Left renal cortex interstitium (tissue), 4 donors: ENCODE results near the gene APOE. TPM values are rescaled to one million over a fixed set of nuclear protein-coding genes. Genes with fewer than 3 reads are reported as not detected.

ENCODE experiments used
- DNase-seq, 4 donors: peaks; one replicate each; pipeline ENCODE4 v3.0.0-alpha.2; 2013; ENCODE audit warnings: low read depth in 4 of 4, low spot score in 2 of 4, missing footprints in 1 of 4
- polyA plus RNA-seq, 4 donors: library from polyadenylated mRNA; unstranded; fragments of 120-200 nt; gene quantifications; one replicate each; pipeline ENCODE4 v1.2.1, GENCODE V29; 2013; ENCODE audit not compliant: insufficient read length in 4 of 4

Gene APOE
- polyA plus RNA-seq, 4 donors, result 315 to 432 (median 415) TPM

DNA sequence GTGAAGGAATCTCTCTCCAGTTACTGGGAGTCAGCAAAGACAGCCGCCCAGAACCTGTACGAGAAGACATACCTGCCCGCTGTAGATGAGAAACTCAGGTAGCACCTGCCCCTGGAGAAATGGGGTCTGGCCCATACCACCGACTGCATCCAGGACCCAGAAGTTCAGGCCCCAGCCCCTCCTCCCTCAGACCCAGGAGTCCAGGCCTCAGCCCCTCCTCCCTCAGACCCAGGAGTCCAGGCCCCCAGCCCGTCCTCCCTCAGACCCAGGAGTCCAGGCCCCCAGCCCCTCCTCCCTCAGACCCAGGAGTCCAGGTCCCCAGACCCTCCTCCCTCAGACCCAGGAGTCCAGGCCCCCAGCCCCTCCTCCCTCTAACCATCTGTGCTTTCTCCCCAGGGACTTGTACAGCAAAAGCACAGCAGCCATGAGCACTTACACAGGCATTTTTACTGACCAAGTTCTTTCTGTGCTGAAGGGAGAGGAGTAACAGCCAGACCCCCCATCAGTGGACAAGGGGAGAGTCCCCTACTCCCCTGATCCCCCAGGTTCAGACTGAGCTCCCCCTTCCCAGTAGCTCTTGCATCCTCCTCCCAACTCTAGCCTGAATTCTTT, 43.3 kb downstream of the APOE start:
- no peak for DNase-seq

DNA sequence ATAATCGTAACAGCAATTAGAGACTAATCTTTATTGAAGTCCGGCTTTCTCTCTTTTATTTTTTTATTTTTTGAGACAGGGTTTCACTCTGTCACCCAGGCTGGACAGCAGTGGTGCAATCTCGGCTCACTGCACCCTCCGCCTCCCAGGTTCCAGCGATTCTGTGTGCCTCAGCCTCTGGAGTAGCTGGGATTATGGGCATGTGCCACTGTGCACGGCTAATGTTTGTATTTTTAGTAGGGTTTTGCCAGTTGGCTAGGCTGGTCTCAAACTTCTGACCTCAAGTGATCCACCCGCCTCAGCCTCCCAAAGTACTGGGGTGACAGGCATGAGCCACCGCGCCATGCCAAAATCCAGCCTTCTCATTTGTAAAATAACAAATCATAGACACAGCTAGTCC, 44.0 kb downstream of the APOE start:
- DNase-seq, result no peak

DNA sequence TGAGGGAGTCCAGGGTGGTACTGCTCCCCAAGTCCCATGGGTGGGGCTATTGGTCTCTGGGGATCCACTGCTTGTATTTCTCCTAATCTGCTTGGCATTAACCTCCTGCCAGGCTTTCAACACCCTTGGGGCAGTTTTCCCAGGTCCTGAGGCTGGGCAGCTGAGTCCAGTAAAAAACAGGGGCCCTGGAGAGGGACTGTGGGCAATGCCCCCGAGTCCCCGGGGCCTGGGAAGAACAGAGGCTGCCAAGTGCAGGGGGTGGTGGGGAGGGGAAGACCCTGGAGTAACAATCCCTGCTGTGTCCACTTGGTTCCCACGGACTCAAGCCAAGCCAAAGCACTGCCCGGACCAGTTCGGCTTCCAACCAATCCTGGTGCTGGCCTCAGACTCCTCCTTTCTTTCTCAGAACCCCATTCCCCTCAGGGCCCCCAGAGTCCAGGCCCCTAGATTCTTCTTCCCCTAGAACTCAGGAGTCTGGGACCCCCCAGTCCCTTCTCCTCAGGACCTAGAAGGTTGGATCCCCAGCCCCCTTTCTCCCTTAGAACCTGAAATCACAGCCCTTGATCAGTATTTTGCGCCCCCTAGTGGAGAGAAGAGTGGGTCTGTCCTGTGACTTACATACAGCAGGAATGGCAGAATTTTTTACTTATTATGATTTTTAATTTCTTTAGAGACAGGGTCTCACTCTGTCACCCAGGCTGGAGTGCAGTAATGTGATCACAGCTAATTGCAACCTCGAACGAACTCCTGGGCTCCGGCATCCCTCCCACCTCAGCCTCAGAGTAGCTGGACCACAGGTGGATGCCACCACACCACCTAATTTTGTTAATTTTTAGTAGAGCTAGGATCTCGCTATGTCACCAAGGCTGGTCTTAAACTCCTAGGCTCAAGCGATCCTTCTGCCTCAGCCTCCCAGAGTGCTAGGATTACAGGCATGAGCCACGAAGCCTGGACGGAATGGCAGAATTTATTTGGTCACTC, 45.9 kb downstream of the APOE start:
- DNase-seq, result peak in 3 of 4 donors; percentile 27 to 70 (median 50)

DNA sequence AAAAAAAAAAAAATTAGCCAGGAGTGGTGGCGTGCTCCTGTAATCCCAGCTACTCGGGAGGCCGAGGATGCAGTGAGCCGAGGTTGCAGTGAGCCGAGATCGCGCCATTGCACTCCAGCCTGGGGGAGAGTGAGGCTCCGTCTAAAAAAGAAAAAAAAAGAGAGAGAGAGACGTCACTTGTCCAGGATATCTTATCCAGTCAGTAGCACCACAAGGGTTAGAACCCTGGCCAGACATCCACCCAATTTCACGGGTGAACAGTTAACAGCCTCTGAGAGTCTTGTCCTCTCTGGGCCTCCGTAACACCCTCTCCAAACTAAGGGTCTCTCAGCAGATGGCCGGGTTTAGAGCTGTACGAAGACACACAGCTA, 48.7 kb downstream of the APOE start:
- no peak for DNase-seq

DNA sequence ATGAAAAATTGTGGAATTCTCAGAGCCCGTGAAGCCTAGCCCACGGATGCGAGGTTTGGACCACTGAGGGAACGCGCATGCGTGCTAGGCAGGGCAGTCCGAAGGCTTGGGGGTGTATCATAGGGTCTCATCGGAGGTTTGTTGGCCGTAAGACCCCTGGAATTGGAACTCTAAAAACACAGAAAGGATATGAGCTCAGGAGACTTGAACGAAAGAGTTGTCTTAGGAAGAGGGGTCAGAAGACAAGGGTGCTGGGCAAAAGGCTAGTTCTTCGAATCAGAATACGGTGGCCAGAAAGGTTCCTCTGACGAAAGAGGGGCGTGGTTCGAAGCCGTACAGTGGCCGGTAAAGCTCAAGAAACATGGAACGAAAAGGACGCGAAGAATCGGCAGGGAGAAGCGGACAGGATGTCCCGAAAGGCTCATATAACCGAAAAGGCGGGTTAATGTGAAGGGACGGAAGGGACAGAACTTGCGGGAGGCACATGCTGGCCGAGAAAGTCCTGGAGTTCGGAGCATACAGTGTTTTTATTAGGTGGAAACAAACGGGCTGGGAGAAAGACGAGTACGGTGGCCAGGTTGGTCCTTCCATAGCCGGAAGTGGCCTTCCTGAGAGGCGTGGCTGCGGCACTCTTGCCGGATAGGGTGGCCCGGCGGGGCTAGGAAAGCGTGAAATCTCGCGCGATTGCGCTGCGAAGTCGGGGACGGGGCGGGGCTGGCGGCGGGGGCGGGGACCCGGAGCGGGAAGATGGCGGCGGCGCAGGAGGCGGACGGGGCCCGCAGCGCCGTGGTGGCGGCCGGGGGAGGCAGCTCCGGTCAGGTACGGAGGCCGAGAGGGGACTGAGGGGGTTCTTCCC, 49.3 kb downstream of the APOE start, which contains the start of gene CLPTM1:
Gene CLPTM1, plus strand, starts transcription at position 732 of the 856 bp plus-strand sequence. Its CDS starts 16 bp downstream, at position 748.
- DNase-seq, result peak; percentile 94 to 100 (median 96)

DNA sequence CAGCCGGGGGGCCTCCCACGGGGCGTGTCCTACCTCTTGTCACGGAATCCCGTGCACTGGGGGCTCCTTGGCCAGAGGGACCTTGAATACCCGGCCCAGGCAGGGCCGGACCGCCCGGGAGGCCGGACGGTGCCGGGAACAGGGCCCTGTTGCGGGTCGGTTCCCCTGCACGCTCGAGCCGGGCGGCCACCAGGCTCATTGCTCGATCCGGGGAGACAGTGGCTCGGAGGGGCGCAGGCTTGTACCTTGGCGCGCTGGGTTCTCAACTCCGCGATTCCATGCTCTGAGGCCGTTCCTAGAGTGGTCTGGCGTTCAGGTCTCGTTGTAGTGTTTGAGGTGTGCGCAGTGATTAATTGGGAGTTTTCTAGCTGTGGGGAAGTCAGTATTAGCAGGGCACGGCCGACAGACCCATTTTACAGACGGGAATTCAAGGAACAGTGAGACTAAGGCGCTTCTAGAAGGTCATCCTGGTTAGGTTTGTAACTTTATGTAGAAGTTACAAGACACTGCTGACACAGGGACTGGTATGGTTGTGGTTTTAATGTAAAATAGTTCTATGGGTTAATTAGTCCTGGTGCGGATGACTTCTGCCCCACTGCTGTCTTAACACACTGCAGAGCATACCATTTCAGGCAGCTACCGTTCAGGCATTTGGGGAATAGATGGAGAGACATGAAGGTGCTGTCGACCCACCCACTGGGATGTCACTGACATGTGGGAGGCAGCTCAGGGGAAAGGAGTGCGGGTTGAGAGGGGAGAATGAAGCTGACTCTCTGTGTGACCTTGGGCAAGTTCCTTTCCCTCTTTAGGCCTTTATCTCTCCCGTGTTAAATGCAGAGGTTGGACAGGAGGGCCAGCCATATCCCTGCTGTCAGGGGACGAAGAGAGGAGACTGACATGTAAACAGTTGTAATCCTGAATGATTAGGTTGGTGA, 50.2 kb downstream of the APOE start:
- peak in 1 of 4 donors; percentile 5 for DNase-seq

DNA sequence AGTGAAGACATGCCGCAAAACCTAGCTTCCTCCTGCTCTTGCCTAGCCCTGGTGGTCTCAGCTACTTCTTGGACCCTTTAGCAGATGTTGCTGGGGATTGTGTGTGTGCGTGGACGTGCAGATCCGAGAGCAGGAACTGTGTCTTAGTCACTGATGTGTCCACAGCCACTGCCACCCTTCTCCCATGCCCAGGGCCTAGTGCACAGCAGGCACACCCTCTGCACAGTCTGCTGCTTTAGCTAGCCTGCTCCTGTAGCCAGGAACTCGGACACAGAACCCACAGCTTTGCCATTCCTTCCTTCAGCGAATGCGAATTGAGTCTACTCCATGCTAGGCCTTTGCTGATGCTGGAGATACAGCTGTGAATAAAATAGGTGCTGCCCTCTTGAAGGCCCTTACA, 51.9 kb downstream of the APOE start:
- no peak for DNase-seq

DNA sequence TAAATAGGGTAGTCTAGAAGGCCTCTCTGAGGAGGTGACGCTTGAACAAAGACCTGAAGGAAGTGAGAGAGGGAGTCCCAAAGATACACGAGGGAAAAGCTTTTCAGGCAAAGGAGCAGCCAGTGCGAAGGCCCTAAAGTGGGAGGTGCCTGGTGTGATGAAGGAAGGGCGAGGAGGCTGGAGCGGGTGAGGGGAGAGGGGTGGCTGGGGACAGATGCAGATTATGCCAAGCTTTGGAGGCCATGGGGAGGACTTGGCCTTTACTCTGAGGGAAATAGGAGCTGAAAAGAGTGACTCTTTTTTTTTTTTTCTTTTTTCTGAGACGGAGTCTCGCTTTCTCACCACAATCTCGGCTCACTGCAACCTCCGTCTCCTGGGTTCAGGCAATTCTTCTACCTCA, 52.5 kb downstream of the APOE start:
- no peak for DNase-seq

Other genes starting within 250 kb of the APOE start
- gene CEACAM19, start 234.3 kb upstream of the APOE start, polyA plus RNA-seq, result 10 to 100 TPM in 3 of 4 donors, 1 to 10 TPM in 1; 9.1 to 30.9 (median 20.1) TPM
- gene CEACAM16, start 206.6 kb upstream of the APOE start, polyA plus RNA-seq, result not detected
- gene BCL3, start 157.1 kb upstream of the APOE start, polyA plus RNA-seq, result 1 to 10 TPM; 5.3 to 10.0 (median 8.8) TPM
- 1 to 10 TPM; 5.0 to 7.8 (median 6.9) TPM for gene CBLC, start 127.9 kb upstream of the APOE start, polyA plus RNA-seq
- 100 to 1,000 TPM; 409 to 745 (median 689) TPM for gene BCAM, start 96.7 kb upstream of the APOE start, polyA plus RNA-seq
- gene NECTIN2, start 59.5 kb upstream of the APOE start, polyA plus RNA-seq, result 100 to 1,000 TPM; 150 to 188 (median 163) TPM
- 10 to 100 TPM; 40.5 to 59.2 (median 49.0) TPM for gene TOMM40, start 14.5 kb upstream of the APOE start, polyA plus RNA-seq
- 10 to 100 TPM in 2 of 4 donors, 1 to 10 TPM in 2; 8.7 to 26.2 (median 10.1) TPM for gene APOC1, start 8.8 kb downstream of the APOE start, polyA plus RNA-seq
- under 1 TPM in 1 of 4 donors, not detected in 3; 0.51 TPM for gene APOC4, start 36.4 kb downstream of the APOE start, polyA plus RNA-seq
- gene APOC2, start 40.3 kb downstream of the APOE start, polyA plus RNA-seq, result 10 to 100 TPM in 2 of 4 donors, 1 to 10 TPM in 2; 5.5 to 21.4 (median 8.5) TPM
- gene CLPTM1, start 49.6 kb downstream of the APOE start, polyA plus RNA-seq, result 100 to 1,000 TPM; 112 to 140 (median 116) TPM
- 1 to 10 TPM; 4.0 to 7.4 (median 6.8) TPM for gene RELB, start 95.7 kb downstream of the APOE start, polyA plus RNA-seq
- 10 to 100 TPM; 56.3 to 89.1 (median 73.0) TPM for gene CLASRP, start 133.2 kb downstream of the APOE start, polyA plus RNA-seq
- 1 to 10 TPM in 3 of 4 donors, under 1 TPM in 1; 0.35 to 2.3 (median 1.6) TPM for gene ZNF296, start 170.7 kb downstream of the APOE start, polyA plus RNA-seq
- gene GEMIN7, start 173.5 kb downstream of the APOE start, polyA plus RNA-seq, result 10 to 100 TPM; 19.2 to 25.0 (median 22.6) TPM
- 10 to 100 TPM; 19.4 to 36.6 (median 32.4) TPM for gene PPP1R37, start 187.4 kb downstream of the APOE start, polyA plus RNA-seq